ENCODE results near the gene PAK5. TPM values are rescaled to one million over a fixed set of nuclear protein-coding genes. Genes with fewer than 3 reads are reported as not detected.

The PAK5 gene
- total and polyA plus RNA-seq, 2 experiments from 2014 or later, result 0.57 to 1.1 TPM

GRCh38 chr20:9550283-9550682, 288.6 kb downstream of the PAK5 start:
- Histone ChIP-seq H3K4me2 (no peak overlapping the region), H3K4me3 (no peak overlapping the region), H3K36me3 (ENCODE audit: insufficient read depth) (no peaks in the 10 kb centered on the region), H3K27me3 (ENCODE audit: insufficient read depth) (no peaks in the 10 kb centered on the region), H4K20me1 (replicated peaks; ENCODE audit: insufficient read depth) (no peaks in the 10 kb centered on the region), H3K27ac (ENCODE audit: low read depth) (no peak overlapping the region), H3K9me2 (ENCODE audit: insufficient read depth) (peaks cover 7% of the 10 kb centered on the region; the same call in 1 of the 2 replicates), H3F3A (replicated peaks; ENCODE audit: low read depth) (no peaks in the 10 kb centered on the region), H2AFZ (no peak overlapping the region), H3K79me2 (replicated peaks; ENCODE audit: insufficient read depth) (no peaks in the 10 kb centered on the region), H3K4me1 (ENCODE audit: insufficient read depth) (no peaks in the 10 kb centered on the region)
- Mint-ChIP-seq H3K36me3 (ENCODE audit: low read depth) (0 out of 3 replicates have a peak, but pooled peaks cover 2% of the 10 kb centered on the region), H3K4me1 (peaks cover 10% of the 10 kb centered on the region; the same call in 2 of the 3 replicates), H3K4me3 (no peak overlapping the region), H3K27me3 (ENCODE audit: insufficient read depth, low read depth, poor library complexity) (no peaks in the 10 kb centered on the region), H3K27ac (no peak overlapping the region), H3K9me3 (no peaks in the 10 kb centered on the region)
- ATAC-seq (no peak), DNase-seq (ENCODE audit: low spot score) (no peak)
- TF ChIP-seq ZNF462 (CRISPR knock-in tag; IDR thresholded peaks at IDR 0.05) (no peak), ETS1 (IDR thresholded peaks at IDR 0.05) (no peak), STAT1 (IDR thresholded peaks at IDR 0.05; ENCODE audit: unreplicated experiment) (no peak), NANOG (IDR thresholded peaks at IDR 0.05; ENCODE audit: borderline replicate concordance) (no peak), ZNF114 (CRISPR knock-in tag; IDR thresholded peaks at IDR 0.05) (no peak)

- H3K4me3 Mint-ChIP-seq, result no peak overlapping the region
- Histone ChIP-seq H3K36me3 (ENCODE audit: insufficient read depth) (no peaks in the 10 kb centered on the region), H3K79me2 (replicated peaks; ENCODE audit: insufficient read depth) (no peaks in the 10 kb centered on the region), H3K4me1 (ENCODE audit: insufficient read depth) (no peaks in the 10 kb centered on the region; the same call in 1 of the 2 replicates), H3K4me3 (no peak overlapping the region), H3K27ac (ENCODE audit: low read depth) (no peak overlapping the region), H4K20me1 (replicated peaks; ENCODE audit: insufficient read depth) (no peaks in the 10 kb centered on the region), H3K9me2 (ENCODE audit: insufficient read depth) (no peaks in the 10 kb centered on the region), H3F3A (replicated peaks; ENCODE audit: low read depth) (no peaks in the 10 kb centered on the region), H2AFZ (no peak overlapping the region), H3K4me2 (no peak overlapping the region), H3K27me3 (ENCODE audit: insufficient read depth) (no peaks in the 10 kb centered on the region)
- ATAC-seq (no peak), DNase-seq (ENCODE audit: low spot score) (no peak)
- no peaks in the 10 kb centered on the region for H3K36me3 Mint-ChIP-seq (ENCODE audit: low read depth)
- H3K27me3 Mint-ChIP-seq (ENCODE audit: insufficient read depth, low read depth, poor library complexity), result no peaks in the 10 kb centered on the region
- H3K9me3 Mint-ChIP-seq, result no peaks in the 10 kb centered on the region
- H3K4me1 Mint-ChIP-seq, result peaks cover 5% of the 10 kb centered on the region; the same call in 1 of the 3 replicates
- no peak overlapping the region for H3K27ac Mint-ChIP-seq
- TF ChIP-seq ZNF331 (CRISPR knock-in tag; IDR thresholded peaks at IDR 0.05; ENCODE audit: low read depth) (no peak), ETS1 (IDR thresholded peaks at IDR 0.05) (no peak), REST (IDR thresholded peaks at IDR 0.05; ENCODE audit: unreplicated experiment) (no peak), STAT1 (IDR thresholded peaks at IDR 0.05; ENCODE audit: unreplicated experiment) (no peak)
Measured at GRCh38 chr20:9543214-9543613, 295.7 kb downstream of the PAK5 start.
